HG03378 (cell line): Measurements from ENCODE around the gene CIT.
"Not testable (repeated sequence)": the region's sequence is repeated elsewhere in the genome, so short reads cannot be mapped to it uniquely, and the experiment has no call there.

Experiments used
- ATAC-seq: cut with Tn5 transposase; IDR thresholded peaks from one replicate; pipeline ENCODE4 v1.9.1; 2021; ENCODE audit warnings: mild to moderate bottlenecking, moderate library complexity; ENCODE audit not compliant: unreplicated experiment

CIT gene

DNA sequence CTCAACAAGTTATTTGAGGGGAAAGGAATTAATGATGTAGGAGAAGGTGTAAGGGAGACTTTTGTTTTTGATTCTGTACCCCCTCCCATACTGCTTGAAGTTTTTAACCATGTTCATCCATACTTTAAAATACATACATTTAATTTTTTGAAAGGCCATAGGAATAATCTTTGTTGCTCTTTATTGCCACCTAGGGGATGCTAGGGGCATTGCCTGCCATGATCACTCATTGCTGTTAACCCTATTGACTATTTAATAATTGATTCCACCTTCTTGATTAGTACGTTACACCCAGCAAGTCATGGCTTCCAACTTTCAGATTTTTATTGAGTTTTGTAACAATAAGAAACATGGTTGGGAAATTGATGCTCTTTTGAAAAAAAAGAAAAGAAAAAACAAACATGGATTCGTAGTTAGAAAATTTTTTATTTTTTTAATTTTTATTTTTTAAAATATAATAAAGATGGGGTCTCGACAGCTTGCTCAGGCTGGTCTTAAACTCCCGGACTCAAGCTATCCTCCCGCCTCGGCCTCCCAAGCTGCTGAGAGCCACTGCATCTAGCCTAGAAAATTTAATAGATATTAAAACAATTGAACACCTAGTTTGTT is 217.7 kb downstream of the CIT start:
- no peak for ATAC-seq

DNA sequence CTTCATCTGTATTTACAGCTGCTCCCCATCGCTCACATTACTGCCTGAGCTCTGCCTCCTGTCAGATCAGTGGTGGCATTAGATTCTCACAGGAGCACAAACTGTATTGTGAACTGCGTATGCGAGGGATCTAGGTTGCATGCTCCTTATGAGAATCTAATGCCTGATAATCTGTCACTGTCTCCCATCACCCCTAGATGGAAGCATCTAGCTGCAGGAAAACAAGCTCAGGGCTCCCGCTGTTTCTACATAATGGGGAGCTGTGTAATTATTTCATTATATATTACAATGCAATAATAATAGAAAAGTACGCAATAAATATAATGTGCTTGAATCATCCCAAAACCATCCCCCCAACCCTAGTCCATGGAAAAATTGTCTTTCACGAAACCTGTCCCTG is 219.0 kb downstream of the CIT start:
- ATAC-seq: not testable (repeated sequence)

DNA sequence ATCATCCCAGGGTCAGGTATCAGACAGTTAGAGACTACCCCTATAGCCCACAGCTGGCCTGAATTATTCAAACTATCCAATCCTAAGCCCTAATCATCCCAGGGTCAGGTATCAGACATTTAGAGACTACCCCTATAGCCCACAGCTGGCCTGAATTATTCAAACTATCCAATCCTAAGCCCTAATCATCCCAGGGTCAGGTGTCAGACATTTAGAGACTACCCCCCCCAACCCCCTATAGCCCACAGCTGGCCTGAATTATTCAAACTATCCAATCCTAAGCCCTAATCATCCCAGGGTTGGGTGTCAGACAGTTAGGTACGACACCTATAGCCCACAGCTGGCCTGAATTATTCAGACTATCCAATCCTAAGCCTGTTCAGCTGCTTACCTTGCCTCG is 220.1 kb downstream of the CIT start:
- not testable (repeated sequence) for ATAC-seq

DNA sequence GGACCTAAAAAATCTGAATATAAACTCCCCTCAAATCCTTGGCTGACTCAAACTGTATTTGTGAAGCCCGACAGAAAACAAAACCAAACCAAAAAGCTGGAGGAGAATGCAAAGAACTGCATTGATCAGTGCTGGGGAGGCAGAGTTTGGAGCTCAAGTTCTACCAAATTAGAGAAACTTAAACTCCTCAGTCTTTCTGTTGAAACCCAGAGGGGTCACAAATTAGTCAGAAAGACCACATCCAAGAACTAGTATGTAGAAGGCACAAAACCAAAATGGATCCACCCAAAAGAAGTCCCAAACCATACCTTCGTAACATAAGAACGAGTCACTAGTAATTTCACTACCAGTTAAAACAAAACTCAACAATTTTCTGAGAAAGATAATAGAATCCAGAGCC is 224.5 kb downstream of the CIT start:
- no peak for ATAC-seq

DNA sequence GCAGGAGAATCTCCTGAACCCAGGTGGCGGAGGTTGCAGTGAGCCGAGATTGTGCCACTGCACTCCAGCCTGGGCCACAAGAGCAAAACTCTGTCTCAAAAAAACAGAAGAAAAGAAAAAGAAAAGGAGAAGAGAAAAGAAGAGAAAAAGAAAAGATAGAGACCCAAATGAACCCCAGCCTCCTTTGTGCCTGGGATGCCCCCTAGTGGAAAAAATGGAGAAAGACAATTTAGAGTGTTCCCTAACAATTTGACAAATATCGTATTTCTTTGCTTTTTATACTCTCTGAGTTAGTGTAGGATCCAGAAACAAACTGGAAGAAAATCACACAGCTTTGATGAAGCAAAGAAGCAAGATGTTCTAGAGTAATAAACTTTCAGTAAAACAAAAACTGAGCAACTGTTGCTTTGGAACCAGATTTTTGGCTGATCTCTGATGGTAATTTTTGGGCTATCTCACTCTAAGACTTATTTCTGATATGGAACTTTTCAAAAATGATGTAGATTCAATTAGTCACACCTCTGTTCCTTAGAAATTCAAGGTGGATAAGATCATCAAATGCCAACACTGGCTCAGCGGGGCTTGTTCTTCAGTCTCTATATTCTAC is 227.8 kb downstream of the CIT start:
- ATAC-seq: no peak

DNA sequence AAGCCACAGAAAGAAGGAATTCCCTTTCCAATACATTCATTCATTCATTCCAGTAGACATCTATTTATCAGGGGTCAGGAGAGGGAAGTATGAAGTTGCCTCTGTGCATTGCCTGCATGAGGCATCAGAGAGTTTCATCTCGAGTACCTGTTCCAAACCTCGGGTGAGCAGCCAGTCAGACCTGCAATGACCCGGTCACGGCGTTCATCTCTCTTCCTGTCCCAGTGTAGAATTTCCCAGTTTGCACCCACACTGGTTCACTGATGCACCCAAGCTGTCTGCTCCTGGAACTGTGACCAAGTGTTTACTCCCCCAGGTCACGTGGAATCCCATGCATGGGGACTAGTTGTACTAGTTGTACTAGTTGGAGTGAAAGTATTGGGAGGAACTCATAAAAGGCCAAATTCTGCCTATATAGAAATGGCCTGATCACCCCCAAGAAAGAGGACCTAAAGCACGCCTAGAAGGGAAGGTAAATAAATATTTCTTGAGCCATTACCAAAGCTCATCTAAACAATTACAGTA is 231.5 kb downstream of the CIT start:
- no peak for ATAC-seq

DNA sequence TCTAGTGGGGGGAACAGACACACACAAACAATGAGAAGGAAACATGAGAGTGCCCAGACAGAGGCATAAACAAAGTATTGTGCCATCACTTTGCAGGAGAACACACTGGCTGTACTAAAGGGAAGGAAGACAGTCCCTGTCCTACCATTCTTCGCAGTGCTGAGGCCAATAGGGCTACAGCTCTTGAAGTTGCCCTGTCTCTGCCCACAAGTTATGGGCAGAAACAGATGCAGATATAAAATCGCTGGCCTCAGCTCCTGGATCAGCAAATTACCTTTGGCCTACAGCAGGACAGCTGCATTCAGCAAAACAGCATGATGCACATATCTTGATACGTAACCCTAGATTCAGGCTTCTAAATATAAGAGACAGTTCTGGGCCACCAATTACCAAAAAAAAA is 232.2 kb downstream of the CIT start:
- ATAC-seq: no peak

DNA sequence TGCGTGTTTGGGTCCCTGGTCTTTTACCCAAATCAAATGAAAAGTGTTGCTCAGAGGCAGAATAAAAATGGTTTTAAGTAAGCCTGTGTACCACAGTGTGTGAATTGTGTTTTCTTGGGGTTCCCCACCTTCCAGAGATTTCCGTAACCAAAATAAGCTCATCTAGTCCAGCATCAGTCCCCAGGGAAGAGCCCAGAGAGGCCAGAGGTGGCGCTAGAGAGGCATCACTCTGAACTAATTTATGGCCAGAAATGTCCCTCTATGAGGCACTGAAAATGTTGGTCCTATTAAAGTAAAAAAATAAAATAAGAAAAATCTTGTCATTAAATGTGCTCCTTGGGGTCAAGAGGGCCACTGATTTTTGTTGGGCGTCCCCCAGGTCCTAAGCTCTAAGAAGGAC is 234.1 kb downstream of the CIT start:
- no peak for ATAC-seq
